Measurements from ENCODE around the gene GPR108. TPM values are rescaled to one million over a fixed set of nuclear protein-coding genes. Genes with fewer than 3 reads are reported as not detected.
A peak's percentile ranks its signal among the peaks of the same experiment; 100 is the strongest.

The GPR108 gene
- total and polyA plus RNA-seq, 4 donors = 17.2 to 34.2 (median 30.5) TPM

- H3K4me3 ChIP-seq (ENCODE audit: low read depth in 1 of 3, low read length in 3 of 3) = peak overlapping the region; percentile 19 to 56 (median 26)
- TF ChIP-seq FOXA1 (IDR thresholded peaks at IDR 0.05) (no peak), RAD21 (IDR thresholded peaks at IDR 0.05) (no peak), YY1 (IDR thresholded peaks at IDR 0.05) (no peak), GABPA (IDR thresholded peaks at IDR 0.05 in 1 of 2, conservative IDR thresholded peaks at IDR 0.05 in 1 of 2) (no peak), NR2F2 (IDR thresholded peaks at IDR 0.05) (no peak), CTCF (IDR thresholded peaks at IDR 0.05; ENCODE audit: low read depth, low read length, missing input control) (no peak), TAF1 (conservative IDR thresholded peaks at IDR 0.05) (no peak)
- TF ChIP-seq, protein P1, sequence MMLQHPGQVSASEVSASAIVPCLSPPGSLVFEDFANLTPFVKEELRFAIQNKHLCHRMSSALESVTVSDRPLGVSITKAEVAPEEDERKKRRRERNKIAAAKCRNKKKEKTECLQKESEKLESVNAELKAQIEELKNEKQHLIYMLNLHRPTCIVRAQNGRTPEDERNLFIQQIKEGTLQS (IDR thresholded peaks at IDR 0.05) = no peak
- no peaks in the 10 kb centered on the region for H3K9me3 ChIP-seq (ENCODE audit: control insufficient read depth in 4 of 4, low read length in 3 of 4)
- 36% methylated on average over 15 of the region's 15 CpGs for WGBS
- DNase-seq (ENCODE audit: low spot score) = no peak
- H3K27me3 ChIP-seq (ENCODE audit: control insufficient read depth in 4 of 4, insufficient read depth in 4 of 4, low read length in 3 of 4) = no peaks in the 10 kb centered on the region
- peak overlapping the region; percentile 67 to 84 for H3K27ac ChIP-seq (ENCODE audit: low read depth in 1 of 2, low read length in 2 of 2)
- H3K36me3 ChIP-seq (ENCODE audit: control insufficient read depth in 4 of 4, insufficient read depth in 3 of 4, low read depth in 1 of 4, low read length in 3 of 4) = peaks cover 0 to 3% (median under 1%) of the 10 kb centered on the region in 4 donors
- H3K4me1 ChIP-seq (ENCODE audit: control insufficient read depth in 4 of 4, insufficient read depth in 4 of 4, low read length in 3 of 4) = peaks cover 6 to 67% (median 51%) of the 10 kb centered on the region in 4 donors
- peak overlapping the region; percentile 9 to 27 for H3K9ac ChIP-seq (ENCODE audit: low read depth in 1 of 2, low read length in 2 of 2)
Observed at GRCh38 chr19:6724631-6725492, 12.5 kb downstream of the GPR108 start.

DNA sequence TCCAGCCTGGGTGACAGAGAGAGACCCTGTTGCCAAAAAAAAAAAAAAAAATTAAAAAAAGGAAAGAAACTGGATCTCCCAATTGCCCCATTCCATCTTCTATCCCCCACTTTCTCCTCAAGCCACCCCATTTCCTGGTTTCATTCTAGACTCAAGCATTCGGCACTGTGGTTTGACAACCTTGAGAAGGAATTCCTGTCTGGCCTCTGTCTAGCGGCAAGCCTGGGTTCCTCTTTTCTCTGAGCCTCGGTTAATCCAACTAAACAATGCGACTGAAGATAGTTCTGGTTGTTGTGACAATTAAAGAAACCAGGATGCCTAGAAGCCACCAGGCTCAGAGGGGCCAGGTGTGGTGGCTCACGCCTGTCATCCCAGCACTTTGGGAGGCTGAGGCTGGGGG is 13.6 kb downstream of the GPR108 start:
- peaks cover 5 to 57% (median 45%) of the 10 kb centered on the region in 4 donors for H3K4me1 ChIP-seq (ENCODE audit: control insufficient read depth in 4 of 4, insufficient read depth in 4 of 4, low read length in 3 of 4)

More for the DNA sequence above, 13.6 kb downstream of the GPR108 start:
- H3K9me3 ChIP-seq (ENCODE audit: control insufficient read depth in 4 of 4, low read length in 3 of 4) = no peaks in the 10 kb centered on the region
- H3K36me3 ChIP-seq (ENCODE audit: control insufficient read depth in 4 of 4, insufficient read depth in 3 of 4, low read depth in 1 of 4, low read length in 3 of 4) = peaks cover 0 to 10% (median 2%) of the 10 kb centered on the region in 4 donors
- no peaks in the 10 kb centered on the region for H3K27me3 ChIP-seq (ENCODE audit: control insufficient read depth in 4 of 4, insufficient read depth in 4 of 4, low read length in 3 of 4)
- H3K4me3 ChIP-seq (ENCODE audit: low read depth in 1 of 3, low read length in 3 of 3) = peak overlapping the region; percentile 9 to 21 (median 18)
- TF ChIP-seq CTCF (IDR thresholded peaks at IDR 0.05; ENCODE audit: low read depth, low read length, missing input control) (no peak), YY1 (IDR thresholded peaks at IDR 0.05) (no peak), FOXA2 (IDR thresholded peaks at IDR 0.05) (no peak), NR2F2 (IDR thresholded peaks at IDR 0.05) (no peak), SP1 (IDR thresholded peaks at IDR 0.05) (no peak), HNF4G (IDR thresholded peaks at IDR 0.05) (no peak)
- TF ChIP-seq, protein P2, sequence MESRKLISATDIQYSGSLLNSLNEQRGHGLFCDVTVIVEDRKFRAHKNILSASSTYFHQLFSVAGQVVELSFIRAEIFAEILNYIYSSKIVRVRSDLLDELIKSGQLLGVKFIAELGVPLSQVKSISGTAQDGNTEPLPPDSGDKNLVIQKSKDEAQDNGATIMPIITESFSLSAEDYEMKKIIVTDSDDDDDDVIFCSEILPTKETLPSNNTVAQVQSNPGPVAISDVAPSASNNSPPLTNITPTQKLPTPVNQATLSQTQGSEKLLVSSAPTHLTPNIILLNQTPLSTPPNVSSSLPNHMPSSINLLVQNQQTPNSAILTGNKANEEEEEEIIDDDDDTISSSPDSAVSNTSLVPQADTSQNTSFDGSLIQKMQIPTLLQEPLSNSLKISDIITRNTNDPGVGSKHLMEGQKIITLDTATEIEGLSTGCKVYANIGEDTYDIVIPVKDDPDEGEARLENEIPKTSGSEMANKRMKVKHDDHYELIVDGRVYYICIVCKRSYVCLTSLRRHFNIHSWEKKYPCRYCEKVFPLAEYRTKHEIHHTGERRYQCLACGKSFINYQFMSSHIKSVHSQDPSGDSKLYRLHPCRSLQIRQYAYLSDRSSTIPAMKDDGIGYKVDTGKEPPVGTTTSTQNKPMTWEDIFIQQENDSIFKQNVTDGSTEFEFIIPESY (IDR thresholded peaks at IDR 0.05) = no peak
- TF ChIP-seq, protein P1 (IDR thresholded peaks at IDR 0.05) = no peak
- no peak for DNase-seq (ENCODE audit: low spot score)
- H3K9ac ChIP-seq (ENCODE audit: low read depth in 1 of 2, low read length in 2 of 2) = peak overlapping the region in 1 of 2 donors; percentile 64
- WGBS = 34% methylated on average over 5 of the region's 5 CpGs
- H3K27ac ChIP-seq (ENCODE audit: low read depth in 1 of 2, low read length in 2 of 2) = peak overlapping the region; percentile 67 to 84
